Measurements from ENCODE around the gene TBC1D3D.
"Not testable (repeated sequence)": the region's sequence is repeated elsewhere in the genome, so short reads cannot be mapped to it uniquely, and the experiment has no call there.

The TBC1D3D gene

GRCh38 chr17:38003676-38004075 lies at the start of gene TBC1D3D:
TBC1D3D (plus strand) TSS chr17:38003976; CDS start chr17:38005561, 1,585 bp downstream.
- not testable (repeated sequence) for DNase-seq (ENCODE audit: low read depth)

- not testable (repeated sequence) for DNase-seq (ENCODE audit: low read depth)
These were observed 14.8 kb upstream of the TBC1D3D start, which contains the start of gene TBC1D3L for GRCh38 chr17:37988960-37989359. TBC1D3L (minus strand) TSS chr17:37989060; CDS start chr17:37987520, 1,540 bp downstream.

Data from non-pigmented ciliary epithelial cell (primary cell).